Measurements from ENCODE around the gene NWD2.

NWD2 gene

DNA sequence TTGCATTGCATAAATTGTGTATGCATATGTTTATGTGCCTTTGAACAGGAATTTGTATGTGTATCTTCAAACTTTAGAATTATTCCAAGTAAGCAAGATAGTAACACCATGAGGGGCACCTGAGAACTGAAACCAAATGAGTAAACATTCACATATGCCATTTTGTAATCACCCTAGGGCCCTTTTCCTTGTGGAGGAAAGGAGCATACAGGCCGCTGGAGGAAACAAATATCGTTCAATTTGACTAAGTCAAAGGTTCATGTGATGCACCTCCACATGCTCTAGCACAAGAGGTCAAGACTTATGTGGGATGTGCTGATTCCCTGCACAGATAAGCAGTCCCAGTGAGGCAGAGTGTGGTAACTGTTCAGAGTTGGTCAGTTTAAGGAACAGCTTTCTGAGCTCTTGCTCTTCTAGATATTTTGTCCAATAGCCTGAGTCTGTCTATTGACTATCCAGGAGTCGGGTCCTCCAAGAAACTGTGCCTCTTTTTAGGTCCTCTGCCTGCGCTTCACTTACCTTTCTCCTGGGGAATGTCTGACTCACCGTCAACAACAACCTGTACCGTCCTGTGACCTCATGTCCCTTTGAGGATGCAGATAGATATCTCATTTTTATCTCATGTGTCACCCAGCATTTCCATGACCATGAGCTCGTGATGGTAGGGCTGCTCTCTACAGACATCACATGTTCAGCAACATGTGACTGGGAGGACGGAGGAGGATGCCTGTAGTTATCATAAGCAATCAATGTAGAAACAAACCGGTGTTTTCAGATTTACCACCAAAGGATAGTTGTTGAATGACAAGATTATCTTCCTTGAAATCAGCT lies 196.9 kb downstream of the NWD2 start:
- no peak for DNase-seq (ENCODE audit: low spot score)

DNA sequence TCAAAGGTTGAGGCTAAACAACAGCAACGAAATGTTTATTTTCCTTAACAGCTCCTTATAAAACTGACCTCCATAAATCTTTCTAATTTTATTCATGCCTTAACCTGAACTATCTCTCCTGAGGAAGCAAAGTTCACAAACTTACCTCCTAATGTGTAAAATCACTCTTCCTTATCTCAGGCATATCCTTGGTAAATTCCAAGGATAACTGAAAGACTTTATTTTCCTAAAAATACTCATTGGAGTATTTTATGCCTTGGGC lies 197.4 kb downstream of the NWD2 start:
- no peak for DNase-seq (ENCODE audit: low spot score)

- DNase-seq (ENCODE audit: low spot score): no peak
These were observed 198.6 kb downstream of the NWD2 start for GRCh38 chr4:37443137-37443536.

- DNase-seq (ENCODE audit: low spot score): no peak
These were observed 200.5 kb downstream of the NWD2 start for GRCh38 chr4:37445023-37445422.

- no peak for DNase-seq (ENCODE audit: low spot score)
These were observed 201.5 kb downstream of the NWD2 start for GRCh38 chr4:37446016-37446415.

DNA sequence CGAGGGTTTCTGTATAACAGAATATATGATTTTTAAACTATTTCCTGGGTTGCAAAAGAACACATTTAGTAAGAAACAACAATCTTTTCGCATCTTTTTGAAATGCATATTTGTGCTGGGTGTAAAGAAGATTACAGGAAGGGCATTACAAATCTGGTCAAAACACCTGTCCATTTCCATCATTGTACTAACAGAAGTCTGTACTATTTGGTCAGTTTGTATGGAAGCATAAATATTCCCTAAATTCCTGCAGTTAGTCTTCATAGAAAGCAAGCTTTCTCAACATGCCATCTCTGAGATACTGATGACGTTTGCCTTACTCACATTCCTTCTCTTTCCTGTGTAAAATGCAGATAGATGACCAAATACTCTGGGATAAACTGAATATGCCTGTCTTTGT lies 203.3 kb downstream of the NWD2 start:
- DNase-seq (ENCODE audit: low spot score): no peak

DNA sequence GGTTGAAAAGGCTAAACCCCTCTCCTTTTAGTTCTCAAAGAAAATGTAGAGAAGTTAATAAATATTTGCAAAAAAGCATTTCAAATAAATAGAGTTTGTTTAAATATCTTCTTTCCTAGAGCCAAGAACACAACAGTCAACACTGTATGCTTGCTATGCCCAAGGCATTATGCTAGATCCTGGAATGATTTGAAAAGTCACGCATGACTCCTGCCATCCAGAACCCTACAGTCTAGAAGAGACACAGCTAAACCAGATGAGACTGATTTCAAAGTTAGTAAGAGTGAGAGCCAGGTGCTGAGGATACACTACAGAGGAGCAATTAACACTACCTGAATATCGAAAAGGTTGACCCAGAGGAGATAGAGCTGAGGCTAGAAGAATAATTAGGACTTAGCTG lies 205.8 kb downstream of the NWD2 start:
- no peak for DNase-seq (ENCODE audit: low spot score)

GRCh38 chr4:37450911-37451310 lies 206.4 kb downstream of the NWD2 start:
- DNase-seq (ENCODE audit: low spot score): no peak

DNA sequence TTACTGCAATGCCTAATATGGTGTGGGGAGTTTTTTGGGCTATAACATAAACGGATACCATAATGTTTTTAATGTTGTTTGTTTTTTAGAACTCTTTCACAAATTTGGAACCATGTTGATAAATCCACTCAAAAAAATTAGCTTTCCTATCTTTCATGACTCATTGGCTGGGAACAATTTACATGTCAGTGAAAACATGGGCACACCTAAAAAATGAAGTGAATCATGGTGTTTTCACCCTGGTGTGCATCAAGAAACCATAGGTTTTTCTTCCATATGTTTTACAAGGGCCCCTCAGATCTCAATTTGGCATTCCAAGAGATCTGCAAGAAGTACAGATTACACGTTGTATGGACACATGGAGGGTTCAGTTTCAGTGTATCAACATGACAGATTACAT lies 207.1 kb downstream of the NWD2 start:
- DNase-seq (ENCODE audit: low spot score): no peak

GRCh38 chr4:37452952-37453280 lies 208.4 kb downstream of the NWD2 start:
- DNase-seq (ENCODE audit: low spot score): no peak

GRCh38 chr4:37453281-37453998 lies 208.9 kb downstream of the NWD2 start:
- no peak for DNase-seq (ENCODE audit: low spot score)

GRCh38 chr4:37453999-37454800 lies 209.7 kb downstream of the NWD2 start:
- no peak for DNase-seq (ENCODE audit: low spot score)

- DNase-seq (ENCODE audit: low spot score): no peak
These were observed 211.0 kb downstream of the NWD2 start for GRCh38 chr4:37455301-37456131.

DNA sequence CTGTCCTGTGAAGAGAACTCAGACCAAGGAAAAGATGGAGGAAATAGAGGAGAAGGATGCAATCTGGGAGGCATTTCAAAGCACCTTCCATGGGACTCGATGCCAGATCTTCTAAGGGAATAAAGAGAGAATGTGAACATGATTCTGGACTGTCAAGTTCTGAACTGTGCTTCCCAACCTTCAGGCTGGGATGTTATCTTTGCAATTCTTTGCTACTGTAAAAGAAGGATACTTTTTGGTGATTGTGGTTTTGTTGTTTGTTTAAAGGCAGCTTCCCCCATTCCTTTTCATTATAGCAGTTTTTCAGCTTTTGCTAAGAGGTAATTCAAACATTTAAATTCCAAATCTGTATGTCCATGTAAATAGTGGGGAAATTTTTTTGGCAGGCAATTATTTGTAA lies 217.3 kb downstream of the NWD2 start:
- DNase-seq (ENCODE audit: low spot score): no peak

DNA sequence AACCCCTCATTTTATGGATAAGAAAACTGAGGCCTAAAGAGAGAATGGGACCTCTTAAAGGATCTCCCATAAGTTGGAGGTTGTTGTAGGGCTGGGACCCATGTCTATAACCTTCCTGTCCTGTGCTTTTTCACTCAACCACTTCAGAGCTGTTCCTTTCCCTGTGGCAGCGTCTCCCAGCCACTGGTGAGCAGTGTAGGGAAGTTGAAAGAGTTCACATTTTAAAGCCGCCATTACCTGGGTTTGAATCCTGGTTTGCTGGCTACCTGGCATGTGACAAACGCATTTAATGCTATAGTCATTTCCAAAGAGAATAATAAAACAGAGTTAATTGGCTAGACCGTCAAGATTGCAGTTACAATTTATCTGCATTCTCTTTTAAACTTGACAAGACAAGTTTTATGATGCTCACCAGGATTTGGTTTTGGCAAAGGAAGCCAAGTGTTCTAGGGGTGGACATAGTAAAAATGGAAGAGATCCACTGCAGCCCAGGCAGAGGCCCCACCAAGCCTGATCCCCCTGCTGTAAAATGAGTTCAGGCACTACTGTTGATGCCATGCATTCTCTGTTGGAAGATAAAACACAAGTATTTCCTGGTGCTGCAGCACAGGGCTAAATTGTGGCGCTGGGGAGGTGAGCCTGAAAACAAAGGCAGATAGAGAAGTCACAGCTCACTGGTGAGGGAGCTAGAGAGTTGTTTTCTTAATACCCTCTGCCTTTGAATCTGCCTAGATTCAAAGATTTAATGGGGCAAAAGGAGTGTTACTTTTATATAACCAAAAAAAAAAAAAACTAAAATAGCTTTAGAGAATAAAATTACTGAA lies 218.7 kb downstream of the NWD2 start:
- DNase-seq (ENCODE audit: low spot score): no peak

DNA sequence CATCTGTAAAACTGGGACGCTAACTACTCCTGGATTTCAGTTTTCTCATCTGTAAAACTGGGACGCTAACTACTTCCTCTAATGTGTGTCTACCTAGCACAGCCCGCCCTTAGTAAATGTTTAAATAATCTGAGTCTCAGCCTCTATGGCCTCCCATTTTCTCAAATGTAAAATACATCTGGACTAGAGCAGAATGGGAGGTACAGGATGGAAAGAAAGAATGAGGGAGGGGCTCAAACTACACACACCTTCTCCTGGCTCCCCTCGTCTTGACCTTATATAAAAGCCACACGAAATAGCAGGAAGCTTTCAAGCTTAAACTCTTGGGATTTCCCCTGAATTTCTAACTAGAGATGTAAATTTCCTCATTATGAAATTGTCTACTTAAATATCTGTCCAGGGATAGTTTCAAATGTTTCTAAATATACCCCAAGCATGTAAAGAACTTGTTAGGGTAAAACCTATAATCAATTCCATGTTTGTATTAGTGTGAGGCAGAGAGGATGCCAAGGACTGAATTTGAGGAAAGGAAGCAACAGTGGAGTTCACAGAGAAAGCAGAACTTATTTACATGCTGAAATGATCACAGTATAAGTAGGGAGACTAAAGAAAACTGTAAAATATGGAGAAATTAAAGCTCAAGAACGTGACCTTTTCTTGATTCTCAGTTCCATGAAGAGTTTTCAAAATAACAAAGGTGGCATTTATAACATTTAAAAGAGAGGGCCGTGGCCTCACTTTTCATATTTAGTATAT lies 220.0 kb downstream of the NWD2 start:
- no peak for DNase-seq (ENCODE audit: low spot score)

GRCh38 chr4:37465296-37465695 lies 220.8 kb downstream of the NWD2 start:
- DNase-seq (ENCODE audit: low spot score): no peak

DNA sequence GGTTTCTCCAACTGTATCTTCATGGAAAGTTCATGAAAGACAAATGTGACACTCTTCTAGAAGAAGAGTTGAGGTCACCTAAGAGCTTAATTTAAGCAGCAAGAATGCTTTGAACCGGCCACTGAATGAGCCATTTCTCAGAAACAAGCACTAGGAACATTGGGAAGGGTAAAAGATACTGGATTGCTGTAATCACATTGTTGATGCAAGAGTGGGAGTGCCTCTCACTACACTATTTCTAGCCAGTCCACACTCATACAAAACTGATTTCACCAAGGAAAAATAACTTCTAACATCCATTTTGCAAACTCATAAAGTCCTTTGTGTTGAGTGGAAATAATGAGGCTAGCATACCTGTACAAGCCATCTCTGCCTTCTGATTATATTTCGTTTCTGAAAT lies 221.3 kb downstream of the NWD2 start:
- DNase-seq (ENCODE audit: low spot score): no peak

- DNase-seq (ENCODE audit: low spot score): no peak
These were observed 222.7 kb downstream of the NWD2 start for GRCh38 chr4:37467223-37467622.

DNA sequence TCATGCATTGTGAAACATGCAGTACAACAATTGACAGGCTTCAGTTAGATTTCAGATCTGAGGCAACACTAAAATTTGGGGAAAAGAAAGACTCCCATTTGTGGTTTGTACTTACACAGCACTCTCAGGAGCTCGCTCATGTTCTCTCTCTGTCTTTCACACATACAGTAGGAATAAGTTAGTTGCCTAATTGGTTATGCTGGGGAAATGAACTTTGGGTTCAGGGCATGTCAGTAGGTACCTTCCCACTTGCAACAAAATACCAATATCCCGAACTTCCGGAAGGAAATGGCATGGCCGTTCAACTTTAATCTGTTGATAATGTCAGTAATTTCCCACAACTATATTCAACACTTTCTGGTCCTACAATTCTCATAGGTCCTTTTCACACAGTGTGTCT lies 223.3 kb downstream of the NWD2 start:
- DNase-seq (ENCODE audit: low spot score): no peak

- DNase-seq (ENCODE audit: low spot score): no peak
These were observed 224.7 kb downstream of the NWD2 start for GRCh38 chr4:37469286-37469685.

Data from hematopoietic multipotent progenitor cell treated with erythropoietin and hydrocortisone succinate and interleukin-3 and kit ligand, for 17 days (in vitro differentiated cells).